ENCODE results near the gene DNM3. TPM values are rescaled to one million over a fixed set of nuclear protein-coding genes. Genes with fewer than 3 reads are reported as not detected.

DNM3 gene
- total and polyA plus RNA-seq, 2 donors (not counting 1 experiment from before 2014, with no cell fraction given) = 1.0 to 1.3 TPM

DNA sequence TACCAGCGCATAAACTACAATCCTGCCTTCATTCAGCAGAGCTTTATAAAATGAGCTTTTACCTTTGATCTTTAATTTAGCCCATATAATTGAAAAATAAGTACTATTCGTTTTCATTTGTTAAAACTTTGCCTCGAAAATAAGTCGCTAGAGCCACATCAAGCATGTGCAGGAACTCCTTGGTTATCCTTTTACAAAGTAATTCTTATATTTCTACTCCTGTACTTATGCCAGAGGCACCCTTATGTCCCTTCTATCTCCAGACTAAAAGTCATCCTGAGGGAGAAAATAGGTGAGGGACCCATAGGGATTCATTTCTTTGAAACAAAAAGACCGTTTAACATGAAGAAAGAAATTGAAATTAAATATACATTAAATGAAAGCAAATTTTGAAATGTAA lies 301.0 kb downstream of the DNM3 start:
- Histone ChIP-seq H3K4me1 (ENCODE audit: control insufficient read depth in 2 of 2, insufficient read depth in 2 of 2, low read length in 2 of 2) (no peaks in the 10 kb centered on the region), H3K9ac (ENCODE audit: low read length) (no peak overlapping the region)
- POLR2A ChIA-PET = no interaction called here

DNA sequence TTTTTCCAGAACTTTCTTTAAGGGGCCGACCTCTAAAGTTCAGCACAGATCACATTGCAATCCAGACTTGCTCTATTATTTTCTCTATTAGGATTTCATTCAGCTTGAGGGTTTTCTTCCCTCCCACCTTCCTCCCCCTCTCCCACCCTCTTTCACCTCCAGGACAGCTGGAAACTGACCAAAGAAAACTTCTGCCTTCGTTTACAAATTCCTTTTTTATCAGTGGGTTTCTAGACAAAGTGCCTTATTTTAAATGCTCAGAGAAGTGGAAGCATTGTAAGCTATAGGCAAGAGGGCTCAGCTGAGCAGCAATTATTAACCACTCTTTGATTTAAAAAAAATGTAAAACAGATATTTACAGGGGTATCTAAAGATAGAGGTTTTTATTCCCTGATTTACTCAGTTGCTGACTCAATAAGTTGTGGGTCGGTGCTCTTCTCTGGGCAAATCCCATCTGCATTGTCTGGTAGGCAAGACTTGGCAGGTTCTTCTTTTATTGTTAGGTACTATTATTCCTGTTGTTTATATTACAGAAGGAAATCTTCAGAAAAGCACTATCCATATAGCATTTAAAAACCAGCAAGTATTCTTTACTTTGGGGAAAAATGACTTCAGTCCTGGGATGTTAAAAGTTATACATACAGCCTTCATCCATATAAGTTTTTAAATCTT lies 302.2 kb downstream of the DNM3 start:
- no CpG with 5 or more reads among the region's 3 CpGs for WGBS (ENCODE audit: insufficient coverage)
- POLR2A ChIA-PET = no interaction called here

More for the DNA sequence above, 301.0 kb downstream of the DNM3 start:
- H3K27me3 Mint-ChIP-seq = no peaks in the 10 kb centered on the region
- TF ChIP-seq EZH2 (IDR thresholded peaks at IDR 0.05; ENCODE audit: borderline replicate concordance, insufficient read depth, low read depth, low read length, poor library complexity, severe bottlenecking) = no peak
- TF ChIP-seq, protein P1, sequence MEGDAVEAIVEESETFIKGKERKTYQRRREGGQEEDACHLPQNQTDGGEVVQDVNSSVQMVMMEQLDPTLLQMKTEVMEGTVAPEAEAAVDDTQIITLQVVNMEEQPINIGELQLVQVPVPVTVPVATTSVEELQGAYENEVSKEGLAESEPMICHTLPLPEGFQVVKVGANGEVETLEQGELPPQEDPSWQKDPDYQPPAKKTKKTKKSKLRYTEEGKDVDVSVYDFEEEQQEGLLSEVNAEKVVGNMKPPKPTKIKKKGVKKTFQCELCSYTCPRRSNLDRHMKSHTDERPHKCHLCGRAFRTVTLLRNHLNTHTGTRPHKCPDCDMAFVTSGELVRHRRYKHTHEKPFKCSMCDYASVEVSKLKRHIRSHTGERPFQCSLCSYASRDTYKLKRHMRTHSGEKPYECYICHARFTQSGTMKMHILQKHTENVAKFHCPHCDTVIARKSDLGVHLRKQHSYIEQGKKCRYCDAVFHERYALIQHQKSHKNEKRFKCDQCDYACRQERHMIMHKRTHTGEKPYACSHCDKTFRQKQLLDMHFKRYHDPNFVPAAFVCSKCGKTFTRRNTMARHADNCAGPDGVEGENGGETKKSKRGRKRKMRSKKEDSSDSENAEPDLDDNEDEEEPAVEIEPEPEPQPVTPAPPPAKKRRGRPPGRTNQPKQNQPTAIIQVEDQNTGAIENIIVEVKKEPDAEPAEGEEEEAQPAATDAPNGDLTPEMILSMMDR (IDR thresholded peaks at IDR 0.05) = no peak
- peaks cover 0 to 4% (median 0%) of the 10 kb centered on the region in 3 donors for H3K9me3 ChIP-seq (ENCODE audit: control extremely low read depth in 1 of 3, control insufficient read depth in 2 of 3, insufficient read depth in 1 of 3, low read length in 2 of 3)
- H3K4me2 ChIP-seq (replicated peaks; ENCODE audit: low read depth, low read length, poor library complexity, severe bottlenecking) = no peak overlapping the region
- H3K9me3 Mint-ChIP-seq (ENCODE audit: insufficient read depth) = no peaks in the 10 kb centered on the region
- CTCF ChIA-PET = interaction anchor here (1.0 to 1.6 kb wide), 3 partner anchors 51 to 340 kb away, joined by 3 to 4 read pairs (median 3); no protein-coding TSS in a partner anchor
- H3K27ac ChIP-seq (ENCODE audit: low read length in 2 of 2) = no peak overlapping the region
- H3K4me3 Mint-ChIP-seq = no peak overlapping the region
- H3K4me1 Mint-ChIP-seq = peaks cover 4% of the 10 kb centered on the region
- no peaks in the 10 kb centered on the region for H3K79me2 ChIP-seq (ENCODE audit: control insufficient read depth, insufficient read depth, low read length)
- H3K27ac Mint-ChIP-seq = no peak overlapping the region
- no peaks in the 10 kb centered on the region for H4K20me1 ChIP-seq (ENCODE audit: control insufficient read depth, insufficient read depth, low read length, poor library complexity, severe bottlenecking)
- ATAC-seq (ENCODE audit: low read depth) (no peak), DNase-seq (no peak)
- no peak overlapping the region for H3K4me3 ChIP-seq (ENCODE audit: control extremely low read depth in 1 of 5, extremely low read depth in 1 of 5, insufficient read depth in 1 of 5, low read depth in 2 of 5, low read length in 4 of 5)
- H2AFZ ChIP-seq (ENCODE audit: insufficient read depth, low read depth, low read length, poor library complexity, severe bottlenecking) = no peak overlapping the region
- no peaks in the 10 kb centered on the region for H3K27me3 ChIP-seq (replicated peaks in 1 of 4; ENCODE audit: control extremely low read depth in 1 of 4, control insufficient read depth in 3 of 4, insufficient read depth in 4 of 4, low read length in 3 of 4)
- intact Hi-C loops (cut with micrococcal nuclease) = no loop called here
- no CpG with 5 or more reads among the region's 5 CpGs for WGBS (ENCODE audit: insufficient coverage)
- H3K36me3 ChIP-seq (replicated peaks in 1 of 2; ENCODE audit: control extremely low read depth in 1 of 2, control insufficient read depth in 1 of 2, extremely low read depth in 1 of 2, insufficient read depth in 2 of 2, low read length in 1 of 2) = no peaks in the 10 kb centered on the region

More for the DNA sequence above, 302.2 kb downstream of the DNM3 start:
- H3K36me3 ChIP-seq (replicated peaks in 1 of 2; ENCODE audit: control extremely low read depth in 1 of 2, control insufficient read depth in 1 of 2, extremely low read depth in 1 of 2, insufficient read depth in 2 of 2, low read length in 1 of 2) = no peaks in the 10 kb centered on the region
- H4K20me1 ChIP-seq (ENCODE audit: control insufficient read depth, insufficient read depth, low read length, poor library complexity, severe bottlenecking) = no peaks in the 10 kb centered on the region
- Mint-ChIP-seq H3K27ac (no peak overlapping the region), H3K9me3 (ENCODE audit: insufficient read depth) (no peaks in the 10 kb centered on the region), H3K4me3 (no peak overlapping the region), H3K27me3 (no peaks in the 10 kb centered on the region), H3K4me1 (peaks cover 4% of the 10 kb centered on the region)
- H3K4me1 ChIP-seq (ENCODE audit: control insufficient read depth in 2 of 2, insufficient read depth in 2 of 2, low read length in 2 of 2) = no peaks in the 10 kb centered on the region
- CTCF ChIA-PET = interaction anchor here (1.6 kb wide), 1 partner anchor 256 kb away, joined by 4 read pairs; no protein-coding TSS in a partner anchor
- TF ChIP-seq, protein P1 (IDR thresholded peaks at IDR 0.05) = no peak
- no peak for TF ChIP-seq EZH2 (IDR thresholded peaks at IDR 0.05; ENCODE audit: borderline replicate concordance, insufficient read depth, low read depth, low read length, poor library complexity, severe bottlenecking)
- peaks cover 0 to 4% (median 0%) of the 10 kb centered on the region in 3 donors for H3K9me3 ChIP-seq (ENCODE audit: control extremely low read depth in 1 of 3, control insufficient read depth in 2 of 3, insufficient read depth in 1 of 3, low read length in 2 of 3)
- no peak overlapping the region for H2AFZ ChIP-seq (ENCODE audit: insufficient read depth, low read depth, low read length, poor library complexity, severe bottlenecking)
- H3K4me3 ChIP-seq (ENCODE audit: control extremely low read depth in 1 of 5, extremely low read depth in 1 of 5, insufficient read depth in 1 of 5, low read depth in 2 of 5, low read length in 4 of 5) = no peak overlapping the region
- no peak overlapping the region for H3K4me2 ChIP-seq (replicated peaks; ENCODE audit: low read depth, low read length, poor library complexity, severe bottlenecking)
- H3K27me3 ChIP-seq (replicated peaks in 1 of 4; ENCODE audit: control extremely low read depth in 1 of 4, control insufficient read depth in 3 of 4, insufficient read depth in 4 of 4, low read length in 3 of 4) = no peaks in the 10 kb centered on the region
- intact Hi-C loops (cut with micrococcal nuclease) = no loop called here
- no peaks in the 10 kb centered on the region for H3K79me2 ChIP-seq (ENCODE audit: control insufficient read depth, insufficient read depth, low read length)
- no peak for ATAC-seq (ENCODE audit: low read depth)
- no peak overlapping the region for H3K27ac ChIP-seq (ENCODE audit: low read length in 2 of 2)
- no peak overlapping the region for H3K9ac ChIP-seq (ENCODE audit: low read length)
- DNase-seq = no peak
